ENCODE results near the gene EBI3.
"Not testable (repeated sequence)": the region's sequence is repeated elsewhere in the genome, so short reads cannot be mapped to it uniquely, and the experiment has no call there.

The EBI3 gene

DNA sequence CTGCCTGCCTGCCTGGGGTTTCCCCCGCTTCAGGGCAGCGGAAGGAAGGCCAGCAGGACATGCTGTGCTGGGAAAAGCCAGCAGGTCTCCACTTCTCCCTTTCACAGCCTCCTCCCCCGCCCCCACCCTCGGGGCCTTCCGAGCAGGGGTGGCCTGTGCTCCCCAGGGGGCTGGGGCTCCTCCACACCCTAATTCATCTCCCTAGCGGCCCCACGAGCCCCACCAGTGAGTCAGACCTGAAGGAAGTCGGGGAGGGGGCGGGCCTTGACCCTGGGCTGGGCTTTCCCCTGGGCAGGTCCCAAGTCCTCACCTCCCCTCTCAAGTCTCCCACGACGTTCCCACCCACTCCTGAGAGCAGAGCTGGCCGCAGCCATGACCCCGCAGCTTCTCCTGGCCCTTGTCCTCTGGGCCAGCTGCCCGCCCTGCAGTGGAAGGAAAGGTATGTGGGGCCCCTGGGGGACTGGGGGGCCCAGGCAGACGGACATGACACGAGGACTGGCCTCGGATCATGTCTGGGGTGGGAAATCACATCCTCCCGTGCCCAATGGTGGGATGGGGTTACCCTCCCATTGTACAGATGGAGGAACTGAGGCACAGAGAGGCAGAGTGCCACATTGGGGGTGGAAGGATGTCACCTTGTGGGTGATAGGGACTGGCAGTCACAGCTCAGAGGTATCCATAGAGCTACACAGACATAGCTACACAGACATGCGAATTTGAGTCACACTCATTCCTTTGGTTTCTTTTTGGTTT lies at the start of gene EBI3:
EBI3 (plus strand) TSS at position 345 of the 753 bp plus-strand sequence; CDS start at position 373, 28 bp downstream.
- no peak for DNase-seq

DNA sequence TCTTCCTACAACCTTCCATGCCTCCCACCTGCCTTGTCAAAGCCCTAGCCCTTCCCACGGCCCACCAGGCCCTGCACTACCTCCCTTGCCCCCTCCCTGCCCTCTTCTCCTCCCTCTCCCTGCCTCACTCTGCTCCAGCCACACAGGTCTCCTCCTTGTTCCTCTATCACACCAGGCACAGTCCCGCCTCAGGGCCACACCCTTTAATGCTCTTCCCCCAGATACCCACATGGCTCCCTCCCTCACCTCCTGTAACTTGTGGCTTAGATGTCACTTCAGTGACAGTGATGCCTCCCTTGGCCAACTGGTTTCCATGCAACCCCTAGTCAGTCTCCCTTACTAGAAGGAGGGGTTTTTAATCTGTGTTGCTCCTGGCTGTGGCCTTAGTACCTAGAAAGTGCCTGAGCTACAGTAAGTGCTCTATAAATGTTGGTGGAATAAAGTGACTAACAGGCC lies 48.2 kb upstream of the EBI3 start:
- no peak for DNase-seq

DNA sequence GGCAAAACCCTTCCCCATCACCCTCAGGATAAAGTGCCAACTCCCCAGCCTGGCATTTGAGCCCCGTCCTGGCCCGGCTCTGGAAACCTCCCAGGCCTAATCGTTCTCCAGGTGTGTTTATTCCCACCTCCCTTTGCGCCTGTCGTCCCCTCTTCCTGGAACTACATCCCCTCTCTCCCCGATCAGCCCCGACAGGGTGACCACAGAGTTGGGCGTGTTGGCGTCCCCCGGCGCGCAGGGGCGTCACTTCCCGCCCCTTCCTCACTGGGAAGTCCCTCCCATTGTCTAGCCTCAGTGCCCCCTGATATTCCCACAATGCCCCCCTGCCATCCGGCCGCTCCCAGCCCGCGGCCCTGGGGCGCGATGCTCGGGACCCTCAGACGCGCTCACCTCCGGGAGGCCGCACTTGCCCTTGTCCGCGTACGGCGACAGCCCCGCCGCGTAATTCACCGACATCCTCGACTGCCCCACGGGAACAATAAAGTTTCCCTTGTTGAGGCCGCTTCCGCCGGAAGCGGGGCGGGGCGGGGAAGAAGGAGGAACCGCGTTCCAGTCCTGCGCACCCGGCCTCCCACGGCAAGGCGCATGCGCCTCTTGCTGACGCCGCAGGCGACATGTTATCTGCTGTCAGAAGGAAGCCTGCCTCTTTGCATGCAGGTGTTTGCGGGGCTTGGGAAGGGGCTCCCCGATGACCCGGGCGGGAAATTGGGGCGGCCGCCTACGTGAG lies 47.1 kb upstream of the EBI3 start, which contains the start of the genes ANKRD24 and SIRT6:
ANKRD24 (plus strand) TSS at position 606 of the 727 bp plus-strand sequence. CDS start 3,737 bp downstream, outside the sequence.
SIRT6 (minus strand) TSS at position 480 of the 727 bp plus-strand sequence; CDS start at position 456, 24 bp downstream.
- peak; percentile 63 for DNase-seq

DNA sequence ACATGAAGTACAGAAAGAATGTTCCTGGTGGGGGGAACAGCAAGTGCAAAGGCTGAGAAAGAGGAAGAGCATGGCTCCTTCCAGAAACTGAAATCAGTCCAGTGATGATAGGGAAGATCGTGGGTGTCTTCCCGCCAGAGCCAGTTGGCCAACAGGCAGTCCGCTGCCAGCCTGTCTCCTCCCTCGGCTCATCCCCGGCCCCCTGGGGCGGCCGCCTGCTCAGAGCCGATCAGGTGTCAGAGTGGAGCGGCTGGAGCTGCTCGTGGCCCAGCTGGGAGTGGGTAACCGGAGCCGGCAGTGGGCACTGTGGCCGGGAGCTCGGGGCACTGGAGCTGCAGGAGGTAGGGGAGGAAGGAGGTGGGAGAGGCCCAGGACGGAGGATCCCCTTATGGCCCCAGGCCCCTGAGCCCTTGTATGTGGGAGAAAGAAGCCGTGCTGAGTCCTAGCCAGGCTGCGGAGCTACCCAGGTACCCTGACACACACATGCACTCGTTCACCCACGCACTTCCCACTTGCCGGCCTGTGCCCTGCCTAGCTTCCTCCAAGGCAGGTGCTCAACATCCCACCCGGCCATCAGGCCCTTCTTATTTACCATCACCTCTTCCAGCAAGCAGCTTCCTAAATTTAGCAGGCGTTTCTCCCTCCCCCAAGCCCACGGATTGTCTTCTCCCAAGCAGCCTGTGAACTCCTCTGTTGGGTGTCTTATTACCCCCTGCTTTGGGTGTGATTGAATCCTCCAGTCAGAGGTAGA lies 45.2 kb upstream of the EBI3 start:
- DNase-seq = no peak

DNA sequence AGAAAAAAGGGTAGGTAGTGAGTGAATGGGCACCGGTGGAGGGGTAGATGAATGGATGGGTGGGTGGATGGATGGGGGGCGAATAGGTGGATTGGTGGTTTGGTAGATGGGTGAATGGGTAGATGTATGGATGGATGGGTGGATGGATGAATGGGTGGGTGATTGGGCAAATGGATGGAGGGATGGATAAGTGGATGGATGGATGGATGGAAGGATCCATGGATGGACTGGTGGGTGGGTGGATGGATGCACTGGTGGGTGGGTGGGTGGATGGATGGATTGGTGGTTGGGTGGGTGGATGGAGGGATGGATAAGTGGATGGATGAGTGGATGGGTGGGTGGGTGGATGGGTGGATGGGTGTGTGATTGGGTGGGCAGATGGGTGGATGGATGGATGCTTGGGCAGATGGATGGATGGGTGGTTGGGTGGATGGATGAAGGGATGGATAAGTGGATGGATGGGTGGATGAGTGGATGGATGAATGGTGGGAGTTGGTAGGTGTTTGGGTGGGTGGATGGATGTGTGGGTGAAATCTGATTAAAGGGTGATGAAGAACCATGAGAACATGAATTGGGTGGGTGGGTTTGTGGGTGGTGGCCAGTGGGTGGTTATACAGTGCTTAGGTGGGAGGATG lies 44.5 kb upstream of the EBI3 start:
- no peak for DNase-seq

DNA sequence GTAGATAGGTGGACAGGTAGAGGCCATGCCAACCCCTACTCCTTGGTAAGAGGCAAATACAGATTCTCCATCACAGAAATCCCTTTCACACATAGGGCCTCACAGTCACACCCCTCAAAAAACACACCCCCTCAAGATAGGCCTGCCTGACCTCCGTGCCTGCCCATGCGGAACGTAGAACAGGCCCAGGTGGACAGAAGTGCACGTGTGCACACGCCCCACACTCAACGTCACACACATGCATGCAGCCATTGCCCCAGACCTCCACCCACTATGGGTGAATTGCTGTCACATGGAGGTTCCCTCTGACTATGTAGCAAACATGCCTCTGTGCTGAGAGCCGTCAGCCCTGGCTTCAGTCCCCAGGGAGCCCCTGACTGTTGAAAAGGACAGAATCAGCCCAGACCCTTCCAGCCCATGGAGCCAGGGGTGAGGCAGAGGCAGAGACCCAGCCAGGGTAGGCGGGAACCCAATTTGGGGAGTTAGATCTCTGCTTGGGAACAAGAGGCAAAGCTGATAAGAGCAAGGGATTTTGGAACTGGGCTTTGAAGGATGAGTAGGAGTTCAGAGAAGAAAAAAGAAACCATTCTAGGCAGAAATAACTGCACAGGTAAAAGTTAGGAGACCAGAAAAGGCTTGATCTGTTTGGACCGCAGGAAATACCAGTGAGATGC lies 43.8 kb upstream of the EBI3 start:
- no peak for DNase-seq

DNA sequence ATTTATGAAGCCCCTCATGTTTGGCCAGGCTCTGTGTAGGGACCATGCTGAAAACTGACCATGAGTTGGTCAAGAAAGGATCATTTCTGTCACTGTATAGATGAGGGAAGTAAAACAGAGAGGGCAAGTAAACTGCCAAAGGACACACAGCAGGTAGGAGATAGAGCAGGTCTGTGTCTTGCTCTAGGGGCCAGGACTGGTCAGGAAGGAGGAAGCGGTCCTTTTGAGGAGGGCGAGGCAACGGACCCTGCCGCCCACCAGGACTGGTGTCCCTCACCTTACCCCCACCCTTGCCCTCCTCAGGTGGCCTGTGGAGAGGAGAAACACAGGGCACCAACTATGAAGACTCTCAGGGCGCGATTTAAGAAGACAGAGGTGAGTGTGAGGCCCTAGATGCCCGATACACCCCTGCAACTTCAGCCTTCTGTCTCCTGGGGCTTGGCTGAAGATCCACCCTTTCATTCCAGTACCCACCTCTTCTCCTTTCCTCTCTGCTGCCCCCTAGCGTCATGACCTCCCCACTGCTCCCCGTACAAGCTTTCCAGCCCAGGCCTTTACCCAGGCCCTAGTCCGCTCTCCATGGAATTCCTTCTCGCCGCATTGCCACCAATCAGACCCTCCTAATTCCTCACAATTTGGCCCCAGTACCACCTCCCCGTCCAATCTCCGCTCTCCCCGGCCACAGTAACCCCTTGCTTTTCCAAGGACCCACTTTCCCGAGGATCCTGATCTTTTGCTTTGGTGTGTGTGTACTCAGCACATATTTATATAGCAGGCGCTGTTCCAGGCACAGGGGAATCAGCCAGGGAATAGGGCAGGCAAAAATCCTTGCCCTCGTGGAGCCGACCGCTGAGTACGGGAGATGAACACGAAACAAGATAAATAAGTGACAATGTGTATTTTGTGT lies 43.0 kb upstream of the EBI3 start:
- DNase-seq = peak; percentile 20

DNA sequence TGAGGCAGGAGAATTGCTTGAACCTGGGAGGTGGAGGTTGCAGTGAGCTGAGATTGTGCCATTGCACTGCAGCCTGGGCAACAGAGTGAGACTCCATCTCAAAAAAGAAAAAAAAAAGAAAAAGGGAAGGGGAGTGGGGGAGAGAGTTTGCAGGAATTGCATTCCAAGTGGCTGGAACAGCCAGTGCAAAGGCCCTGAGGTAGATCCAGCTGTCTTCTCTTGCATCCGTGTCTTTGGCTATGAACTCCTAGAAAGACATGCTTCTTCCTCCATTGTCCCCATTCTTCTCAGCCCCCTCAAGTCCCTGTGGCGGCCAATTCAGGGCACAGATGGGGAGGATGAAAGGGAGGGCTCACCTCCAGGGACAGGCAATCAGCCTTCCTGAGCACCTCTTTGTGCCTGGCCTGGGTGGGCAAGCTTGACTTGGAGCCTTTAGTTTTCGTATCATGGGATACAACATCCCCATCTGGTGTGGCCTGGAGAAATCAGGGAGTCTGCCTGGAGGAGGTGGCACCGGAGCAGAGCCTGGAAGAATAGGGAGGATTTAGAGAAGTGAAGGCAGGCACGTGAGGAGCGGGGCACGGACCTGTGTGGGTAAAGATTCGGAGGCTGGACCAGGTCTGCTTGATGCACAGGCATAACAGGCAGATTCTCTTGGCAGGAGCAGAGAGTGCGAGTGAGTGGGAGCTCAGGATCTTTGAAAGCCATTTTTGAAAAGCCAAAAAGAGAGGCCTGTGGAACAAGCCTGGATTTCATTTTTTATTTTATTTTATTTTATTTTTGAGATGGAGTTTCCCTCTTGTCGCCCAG lies 41.8 kb upstream of the EBI3 start:
- no peak for DNase-seq

DNA sequence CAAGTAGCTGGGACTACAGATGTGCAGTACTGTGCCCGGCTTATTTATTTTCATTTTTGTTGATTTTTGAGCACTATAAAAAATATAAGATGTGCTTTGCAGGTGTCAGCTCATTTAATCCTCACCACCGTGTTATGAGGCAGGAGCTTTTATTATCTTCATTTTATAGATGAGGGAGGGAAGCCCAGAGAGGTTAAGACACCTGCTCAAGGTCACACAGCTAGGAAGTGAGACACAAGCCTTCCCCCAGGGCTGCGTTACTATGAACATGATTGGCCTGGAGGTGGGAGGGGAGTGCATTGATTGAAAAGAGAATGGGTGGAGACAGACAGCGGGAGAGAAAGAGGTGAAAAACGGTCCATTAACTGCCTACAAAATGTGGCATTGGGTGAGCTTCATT lies 39.7 kb upstream of the EBI3 start:
- no peak for DNase-seq

DNA sequence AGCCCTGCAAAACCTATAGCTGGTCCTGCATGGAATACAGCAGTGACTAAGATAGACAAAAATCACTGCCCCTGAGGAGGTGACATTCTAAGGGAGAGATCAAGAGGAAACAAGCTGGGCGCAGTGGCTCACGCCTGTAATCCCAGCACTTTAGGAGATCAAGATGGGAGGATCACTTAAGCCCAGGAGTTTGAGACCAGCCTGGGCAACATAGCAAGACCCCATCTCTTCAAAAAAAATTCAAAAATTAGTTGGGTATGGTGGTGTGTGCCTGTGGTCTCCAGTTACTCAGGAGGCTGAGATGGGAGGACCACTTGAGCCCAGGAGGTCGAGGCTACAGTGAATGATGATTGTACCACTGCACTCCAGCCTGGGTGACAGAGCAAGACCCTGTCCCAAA lies 36.8 kb upstream of the EBI3 start:
- not testable (repeated sequence) for DNase-seq

DNA sequence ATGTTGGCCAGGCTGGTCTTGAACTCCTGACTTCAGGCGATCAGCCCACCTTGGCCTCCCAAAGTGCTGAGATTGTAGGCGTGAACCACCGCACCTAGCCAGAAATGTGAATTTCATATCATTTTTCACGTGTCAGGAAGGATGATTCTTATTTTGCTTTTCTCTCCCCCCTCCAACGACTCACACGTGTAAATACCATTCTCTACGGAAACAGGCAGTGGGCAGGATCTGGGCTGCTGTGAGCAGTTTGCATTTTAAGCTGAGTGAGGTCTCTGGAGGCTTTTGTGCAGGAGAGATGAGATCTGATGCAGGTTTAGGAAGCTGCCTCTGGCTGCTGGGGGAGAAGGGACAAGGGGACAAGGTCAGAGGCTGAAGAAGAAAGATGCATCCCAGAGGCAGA lies 35.0 kb upstream of the EBI3 start:
- no peak for DNase-seq

DNA sequence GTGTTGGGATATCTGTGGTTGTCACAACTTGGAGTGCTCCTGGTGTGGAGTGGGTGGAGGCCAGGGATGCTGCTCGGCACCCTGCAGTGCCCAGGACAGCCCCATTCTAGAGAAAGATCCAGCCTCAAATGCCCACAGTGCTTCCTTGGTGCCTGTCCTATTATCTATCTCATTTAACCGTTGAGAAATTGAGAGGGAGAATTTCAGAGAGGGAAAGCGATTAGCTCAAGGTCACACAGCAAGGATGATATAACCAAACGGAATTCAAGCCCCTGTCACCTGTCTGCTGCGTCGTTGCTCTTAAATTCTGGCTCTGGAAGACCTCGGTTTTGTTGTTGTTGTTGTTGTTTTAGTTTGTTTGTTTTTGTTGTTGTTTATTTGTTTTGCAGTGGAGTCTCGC lies 33.3 kb upstream of the EBI3 start:
- DNase-seq = no peak

DNA sequence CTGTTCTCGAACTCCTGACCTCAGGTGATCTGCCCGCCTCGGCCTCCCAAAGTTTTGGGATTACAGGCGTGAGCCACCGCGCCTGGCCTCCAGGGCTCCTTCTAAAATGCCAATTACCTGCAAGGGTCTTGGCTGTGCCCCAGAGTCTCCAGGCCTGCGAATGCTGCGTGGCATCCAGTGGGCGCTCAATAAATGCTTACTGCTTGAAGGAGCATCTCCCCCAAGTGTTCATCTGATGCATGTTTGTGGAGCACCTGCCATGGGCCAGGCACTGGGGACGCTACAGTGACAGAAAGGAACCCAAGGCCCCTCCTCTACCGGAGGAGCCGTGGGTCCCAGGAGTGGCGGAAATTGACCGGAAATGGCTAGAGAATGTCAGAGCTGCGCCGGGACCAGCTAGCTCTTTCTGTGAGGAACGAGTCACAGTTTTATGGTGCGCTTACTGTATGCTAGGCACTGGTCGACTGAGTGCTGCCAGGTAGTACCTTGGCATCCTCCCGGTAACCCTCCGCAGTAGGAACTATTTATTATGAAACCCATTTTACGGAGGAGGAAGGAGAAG lies 32.7 kb upstream of the EBI3 start:
- DNase-seq = no peak

DNA sequence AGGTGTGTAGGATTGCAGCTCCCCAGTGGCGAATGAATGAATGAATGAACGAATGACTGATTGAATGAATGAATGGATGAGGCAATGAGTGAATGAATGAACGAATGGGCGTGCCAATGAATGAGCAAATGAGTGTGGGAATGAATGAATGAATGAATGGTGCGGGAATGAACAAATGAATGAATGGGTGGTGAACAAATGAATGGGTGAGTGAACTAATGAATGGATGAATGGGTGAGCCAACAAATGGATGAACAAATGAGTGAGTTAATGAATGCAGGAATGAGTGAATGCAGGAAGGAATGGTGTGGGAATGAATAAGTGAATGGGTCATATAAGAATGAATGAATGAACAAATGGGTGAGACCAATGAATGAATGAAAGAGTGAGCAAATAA lies 32.1 kb upstream of the EBI3 start:
- DNase-seq = no peak

DNA sequence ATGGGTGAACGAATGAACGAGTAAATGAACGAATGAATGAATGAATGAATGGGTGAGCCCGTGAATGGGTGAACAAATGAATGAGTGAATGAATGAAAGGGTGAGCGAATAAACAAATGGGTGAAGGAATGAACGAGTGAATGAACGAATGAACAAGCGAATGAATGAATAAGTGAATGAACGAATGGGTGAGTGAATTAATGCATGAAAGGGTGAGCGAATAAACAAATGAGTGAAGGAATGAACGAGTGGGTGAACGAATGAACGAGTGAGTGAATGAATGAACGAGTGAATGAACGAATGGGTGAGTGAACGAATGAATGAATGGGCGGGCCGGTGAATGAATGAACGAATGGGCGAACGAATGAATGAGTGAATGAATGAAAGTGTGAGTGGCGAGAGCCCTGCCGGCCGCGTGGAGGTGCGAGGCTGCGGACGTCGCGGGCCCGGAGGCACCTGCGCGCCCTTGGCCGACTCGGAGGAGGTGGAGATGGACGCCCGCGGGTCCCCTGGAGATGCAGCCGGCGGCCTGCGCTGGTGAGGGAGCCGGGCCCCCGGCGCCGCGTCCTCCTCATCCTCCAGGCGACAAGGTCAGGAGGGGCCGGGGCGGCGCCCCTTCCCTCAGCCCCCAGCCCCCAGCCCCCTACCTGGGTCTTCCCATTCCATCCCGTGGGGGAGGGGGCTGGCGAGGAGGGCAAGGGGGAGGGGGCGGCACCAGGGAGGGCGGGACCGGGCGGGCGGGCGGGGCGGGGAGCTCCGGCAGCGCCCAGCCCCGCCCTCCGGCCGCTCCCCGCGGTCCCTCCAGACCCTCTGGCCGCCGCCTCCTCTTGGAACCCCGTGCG lies 31.5 kb upstream of the EBI3 start:
- DNase-seq = no peak

DNA sequence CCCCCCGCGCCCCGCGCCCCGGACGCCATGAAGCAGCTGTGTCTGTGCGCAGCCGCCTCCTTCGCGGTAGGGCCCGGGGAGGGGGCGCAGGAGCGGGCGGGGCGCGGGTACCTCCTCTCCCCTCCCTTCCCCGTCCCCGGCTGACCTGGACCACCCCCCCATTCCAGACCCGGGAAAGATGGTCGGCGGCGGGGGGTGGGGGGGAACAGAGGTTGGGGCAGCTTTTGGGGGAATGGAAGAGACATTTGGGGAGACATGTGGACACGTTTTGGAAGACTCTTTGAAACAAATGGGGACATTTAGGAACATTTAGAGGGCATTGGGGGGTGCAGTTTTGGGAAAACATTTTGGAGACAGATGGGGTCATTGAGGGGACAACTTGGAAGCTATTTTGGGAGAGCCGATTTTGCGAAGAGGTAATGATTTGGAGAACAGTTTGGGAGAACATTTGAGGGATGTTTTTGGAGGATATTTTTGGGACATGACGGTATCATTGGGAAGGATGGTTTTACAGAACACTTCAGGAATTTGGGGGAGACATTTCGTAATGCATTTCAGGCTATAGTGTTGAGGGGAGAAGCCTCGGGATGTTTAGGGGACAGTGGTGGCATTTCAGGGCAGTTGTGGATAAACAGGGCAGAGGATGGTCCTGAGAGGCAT lies 30.7 kb upstream of the EBI3 start:
- DNase-seq = no peak

DNA sequence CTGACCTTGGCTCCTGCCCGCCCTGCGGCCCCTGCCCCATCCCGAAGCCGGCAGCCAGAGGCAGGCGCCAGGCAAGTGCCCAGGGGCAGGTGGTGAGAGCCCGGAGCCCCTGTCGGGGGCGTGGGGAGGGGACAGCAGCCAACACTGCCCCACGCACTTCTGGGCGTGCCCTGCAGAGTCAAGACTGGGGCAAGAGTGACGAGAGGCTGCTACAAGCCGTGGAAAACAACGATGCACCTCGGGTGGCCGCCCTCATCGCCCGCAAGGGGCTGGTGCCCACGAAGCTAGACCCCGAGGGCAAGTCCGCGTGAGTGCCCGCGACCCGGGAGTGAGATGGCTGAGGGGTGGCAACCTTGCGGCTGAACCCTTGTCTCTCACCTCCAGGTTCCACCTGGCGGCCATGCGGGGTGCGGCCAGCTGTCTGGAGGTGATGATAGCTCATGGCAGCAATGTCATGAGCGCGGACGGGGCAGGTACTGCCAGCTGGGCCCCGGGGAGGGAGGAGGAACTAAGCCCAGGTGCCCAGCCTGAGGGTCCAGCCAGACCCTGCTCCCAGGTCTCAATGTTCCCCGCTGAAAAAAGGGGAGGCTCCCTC lies 29.5 kb upstream of the EBI3 start:
- no peak for DNase-seq

DNA sequence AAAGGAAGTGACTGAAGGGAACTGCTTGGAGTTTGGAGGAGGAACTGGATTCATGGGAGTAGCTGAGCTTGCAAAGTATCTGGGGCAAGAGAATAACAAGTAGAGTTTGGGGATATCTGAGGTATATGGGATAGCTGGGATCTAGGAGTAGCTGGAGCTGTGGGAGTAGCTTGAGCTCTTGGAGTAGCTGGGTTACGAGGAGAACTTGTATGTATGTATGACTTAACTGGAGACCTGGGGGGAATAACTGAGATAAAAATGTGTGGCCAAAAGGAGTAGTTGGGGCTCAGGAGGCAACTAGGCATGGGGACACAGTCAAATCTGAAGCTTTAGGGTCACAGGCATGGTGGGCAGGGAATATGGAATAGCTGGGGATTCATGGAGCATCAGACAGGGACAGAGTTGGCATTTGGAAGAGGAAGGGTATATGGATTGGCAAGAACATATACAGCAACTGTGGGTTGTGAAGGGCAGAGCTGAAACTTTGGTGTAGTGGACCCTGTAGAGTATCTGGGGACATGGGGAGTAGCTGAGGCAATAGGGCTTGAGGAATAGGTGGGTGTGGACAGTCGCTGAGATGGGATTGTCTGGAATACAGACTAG lies 28.3 kb upstream of the EBI3 start:
- DNase-seq = no peak
